GM18873 (cell line): ENCODE results near the gene GMPPB.
"Not testable (repeated sequence)": the region's sequence is repeated elsewhere in the genome, so short reads cannot be mapped to it uniquely, and the experiment has no call there.

Experiments
- ATAC-seq: cut with Tn5 transposase; IDR thresholded peaks from one replicate; pipeline ENCODE4 v1.9.1; 2021; ENCODE audit warnings: mild to moderate bottlenecking, moderate library complexity, moderate number of reproducible peaks; ENCODE audit not compliant: unreplicated experiment, low FRiP score

GMPPB gene

DNA sequence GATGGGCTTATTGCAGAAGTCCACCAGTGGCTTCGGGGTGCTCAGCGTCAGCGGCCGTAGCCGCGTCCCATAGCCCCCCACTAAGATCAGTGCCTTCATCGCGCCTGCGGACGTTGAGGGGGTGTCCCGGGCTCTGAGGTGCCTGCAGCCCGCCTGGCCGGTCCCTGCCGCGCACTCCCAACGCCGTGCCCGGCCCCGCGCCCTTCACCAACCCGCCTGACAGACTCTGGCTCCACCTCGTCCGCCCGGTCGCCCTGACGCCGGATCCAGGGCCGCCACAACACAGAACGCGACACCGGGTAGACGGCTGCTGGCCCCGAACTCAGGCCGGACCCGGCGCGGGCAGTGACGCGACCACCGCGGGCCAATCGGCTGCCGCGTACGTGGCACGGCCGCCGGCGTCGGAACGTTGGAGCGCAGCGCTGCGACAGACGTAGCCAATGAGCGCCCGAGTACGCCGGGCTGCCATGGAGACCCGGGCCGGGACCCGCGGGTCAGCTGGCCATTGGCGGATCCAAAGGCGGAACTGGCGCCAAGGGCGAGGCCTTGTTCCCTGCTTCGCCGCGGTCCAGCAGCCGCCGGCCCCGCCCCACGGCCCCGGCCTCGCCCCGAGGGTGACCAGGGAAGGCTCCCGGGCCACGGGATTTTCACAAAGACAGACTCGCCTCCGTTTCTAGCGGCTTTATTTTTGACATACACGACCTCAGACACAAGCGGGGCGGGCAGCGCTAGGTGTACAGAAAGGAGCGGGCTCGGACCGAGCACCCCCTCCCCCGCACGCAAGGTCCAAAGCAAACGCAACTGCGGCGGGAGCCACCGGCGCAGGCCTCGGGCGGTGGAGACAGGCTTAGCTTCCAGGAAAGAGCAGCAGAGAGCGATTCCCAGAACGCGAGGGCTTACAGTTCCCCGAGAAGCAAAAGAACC, at the start of gene GMPPB:
TSS of gene GMPPB (minus strand) at position 324 of the 924 bp plus-strand sequence. CDS start at position 99, 225 bp downstream.
- peak; percentile 69 for ATAC-seq

DNA sequence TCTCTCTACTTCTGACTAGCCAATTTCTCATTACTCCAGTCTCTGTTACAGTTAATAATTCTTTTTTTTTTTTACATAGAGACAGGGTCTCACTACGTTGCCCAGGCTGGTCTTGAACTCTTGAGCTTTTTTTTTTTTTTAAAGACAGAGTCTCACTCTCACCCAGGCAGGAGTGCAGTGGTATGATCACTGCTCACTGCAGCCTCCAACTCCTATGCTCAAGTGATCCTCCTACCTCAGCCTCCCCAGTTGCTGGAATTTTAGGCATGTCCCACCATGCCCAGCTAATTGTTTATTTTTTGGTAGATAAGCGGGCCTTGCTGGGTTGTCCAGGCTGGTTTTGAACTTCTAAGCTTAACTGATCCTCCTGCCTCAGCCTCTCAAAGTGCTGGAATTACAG, 49.0 kb upstream of the GMPPB start:
- no peak for ATAC-seq

DNA sequence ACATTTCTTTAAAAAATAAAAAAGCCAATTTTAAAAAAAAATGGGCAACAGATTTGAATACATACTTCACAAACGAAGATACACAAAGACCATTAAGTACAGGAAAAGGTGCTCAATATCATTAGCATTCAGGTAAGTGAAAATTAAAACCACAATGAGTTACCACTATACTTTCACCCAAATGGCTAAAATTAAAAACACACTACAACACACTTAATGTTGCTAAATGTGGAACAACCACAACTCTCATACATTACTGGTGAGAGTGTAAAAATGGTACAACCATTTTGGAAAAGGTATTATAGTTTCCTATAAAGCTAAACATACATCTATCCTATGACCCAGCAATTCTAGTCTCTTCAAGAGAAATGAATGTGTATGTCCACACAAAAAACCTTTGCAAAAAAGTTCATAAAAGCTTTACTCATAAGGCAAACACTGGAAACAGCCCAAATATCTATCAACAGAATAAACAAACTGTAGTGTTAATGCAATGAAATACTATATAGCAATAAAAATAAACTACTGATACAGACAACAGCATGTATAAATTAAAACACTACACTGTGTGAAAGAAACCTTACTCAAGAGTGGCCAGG, 47.7 kb upstream of the GMPPB start:
- no peak for ATAC-seq

DNA sequence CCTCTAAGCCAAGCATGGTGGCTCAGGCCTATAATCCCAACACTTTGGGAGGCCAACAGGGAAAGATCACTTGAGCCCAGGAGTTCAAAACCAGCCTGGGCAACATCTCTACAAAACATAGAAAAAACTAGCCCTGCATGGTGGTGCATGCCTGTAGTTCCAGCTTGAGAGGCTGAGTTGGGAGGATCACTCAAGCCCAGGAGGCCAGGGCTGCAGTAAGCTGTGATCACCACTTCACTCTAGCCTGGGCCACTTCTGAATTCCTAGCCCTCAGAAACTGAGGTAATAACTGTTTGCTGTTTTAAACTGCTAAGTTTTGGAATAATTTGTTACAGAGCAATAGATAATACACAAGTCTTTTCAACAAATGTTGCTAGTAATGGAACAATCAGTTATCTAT, 46.2 kb upstream of the GMPPB start:
- ATAC-seq = no peak

DNA sequence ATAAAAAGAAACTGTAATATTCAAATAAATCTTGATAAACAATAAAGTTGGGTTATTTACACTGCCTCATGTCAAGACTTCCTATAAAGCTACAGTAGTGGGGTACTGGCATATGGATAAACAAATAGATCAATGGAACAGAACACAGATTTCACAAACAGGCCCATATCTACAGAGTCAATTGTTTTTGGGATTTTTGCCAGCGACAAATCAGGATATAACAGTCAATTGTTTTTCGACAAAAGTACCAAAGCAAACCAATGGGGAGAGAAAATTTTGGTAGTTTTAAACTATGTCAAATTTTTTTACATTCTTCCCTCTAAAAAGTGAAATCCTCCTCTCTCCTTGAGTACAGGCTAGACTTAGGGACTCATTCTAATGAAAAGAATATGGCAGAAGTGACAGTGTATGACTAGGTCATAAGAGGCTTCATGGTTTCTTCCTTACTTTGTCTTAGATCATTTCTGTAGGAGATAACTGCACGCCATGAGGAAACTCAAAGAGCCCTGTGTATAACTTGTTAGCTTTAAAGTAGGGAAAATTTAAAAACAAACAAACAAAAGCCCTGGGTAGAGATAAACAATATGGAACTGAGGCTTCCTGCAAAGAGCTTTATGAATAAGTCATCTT, 45.6 kb upstream of the GMPPB start:
- no peak for ATAC-seq

DNA sequence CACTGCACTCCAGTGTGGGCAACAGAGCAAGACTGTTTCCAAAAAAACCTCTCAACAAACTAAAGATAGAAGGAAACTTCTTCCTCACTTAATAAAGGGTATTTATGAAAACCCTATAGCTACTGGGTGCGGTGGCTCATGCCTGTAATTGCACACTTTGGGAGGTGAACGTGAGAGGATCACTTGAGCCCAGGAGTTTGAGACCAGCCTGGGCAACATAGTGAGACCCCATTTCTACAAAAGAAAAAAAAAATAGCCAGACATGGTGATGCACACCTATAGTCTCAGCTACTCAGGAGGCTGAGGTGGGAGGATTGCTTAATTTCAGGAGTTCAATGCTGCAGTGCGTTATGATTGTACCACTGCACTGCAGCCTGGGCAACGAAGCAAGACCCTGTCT, 40.2 kb upstream of the GMPPB start:
- ATAC-seq = no peak

DNA sequence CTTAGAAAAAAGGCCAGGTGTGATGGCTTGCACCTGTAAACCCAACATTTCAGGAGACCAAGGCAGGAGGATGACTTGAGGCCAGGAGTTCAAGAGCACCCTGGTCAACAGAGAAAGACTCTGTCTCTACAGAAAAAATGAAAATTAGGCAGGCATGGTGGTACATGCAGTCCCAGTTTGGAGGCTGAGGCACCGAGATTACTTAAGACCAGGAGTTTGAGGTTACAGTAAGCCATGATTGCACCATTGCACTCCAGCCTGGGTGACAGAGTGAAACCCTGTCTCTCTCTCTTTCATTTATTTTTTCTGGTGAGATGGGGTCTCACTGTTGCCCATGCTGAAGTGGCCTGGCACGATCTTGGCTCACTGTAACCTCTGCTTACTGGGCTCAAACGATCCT, 37.9 kb upstream of the GMPPB start:
- no peak for ATAC-seq

DNA sequence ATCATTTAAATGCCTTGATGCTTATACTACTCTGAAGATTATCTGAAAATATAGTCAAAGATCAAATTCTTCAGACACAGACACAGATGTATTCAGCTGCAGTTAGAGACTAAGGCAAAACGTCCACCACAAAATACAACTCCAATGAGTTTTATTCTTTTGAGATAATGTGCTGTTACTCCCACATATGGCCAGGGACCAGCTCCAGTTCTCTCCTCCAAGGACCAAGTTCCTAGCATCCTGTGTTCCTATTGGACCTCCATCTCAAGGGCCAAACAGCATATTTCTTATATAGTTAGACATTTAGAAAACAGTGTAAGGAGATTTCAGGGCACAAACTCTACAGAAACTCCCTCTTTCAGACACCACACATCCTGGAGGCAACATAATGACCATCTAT, 35.5 kb upstream of the GMPPB start:
- ATAC-seq = no peak

DNA sequence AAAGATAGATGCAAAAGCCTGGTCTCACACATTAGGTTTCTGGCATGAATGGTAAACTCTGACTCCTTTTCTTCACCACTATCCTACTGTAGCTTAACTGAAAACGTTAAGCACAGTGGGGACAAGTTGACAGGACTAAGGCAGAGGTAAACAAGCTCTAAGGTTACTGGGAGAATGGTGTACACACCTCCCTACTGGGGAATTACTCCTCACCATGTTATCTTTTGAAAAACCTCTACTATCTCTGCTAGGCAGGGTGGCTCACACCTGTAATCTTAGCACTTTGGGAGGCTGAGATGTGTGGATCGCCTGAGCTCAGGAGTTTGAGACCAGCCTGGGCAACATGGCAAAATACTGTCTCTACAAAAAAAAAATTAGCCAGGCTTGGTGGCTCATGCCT, 33.4 kb upstream of the GMPPB start:
- ATAC-seq = no peak

DNA sequence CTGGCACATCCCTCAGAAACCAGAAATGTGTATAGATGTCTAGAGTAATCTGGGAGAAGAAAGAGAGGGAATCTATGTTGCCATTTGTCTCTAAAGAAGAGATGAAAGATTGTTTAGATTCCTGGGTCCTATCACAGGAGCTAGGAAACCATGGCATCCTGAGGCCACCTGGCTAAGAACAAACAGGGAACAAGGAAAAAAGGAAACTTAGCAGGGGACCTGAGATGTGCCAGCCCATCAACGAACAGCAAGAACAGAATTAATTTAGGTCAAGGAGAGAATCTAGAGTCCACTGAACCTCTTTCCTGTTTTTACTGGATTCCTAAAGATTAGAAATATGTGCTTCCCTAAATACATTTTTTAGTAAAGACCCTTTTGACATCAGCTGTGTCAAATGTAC, 32.3 kb upstream of the GMPPB start:
- ATAC-seq = no peak

DNA sequence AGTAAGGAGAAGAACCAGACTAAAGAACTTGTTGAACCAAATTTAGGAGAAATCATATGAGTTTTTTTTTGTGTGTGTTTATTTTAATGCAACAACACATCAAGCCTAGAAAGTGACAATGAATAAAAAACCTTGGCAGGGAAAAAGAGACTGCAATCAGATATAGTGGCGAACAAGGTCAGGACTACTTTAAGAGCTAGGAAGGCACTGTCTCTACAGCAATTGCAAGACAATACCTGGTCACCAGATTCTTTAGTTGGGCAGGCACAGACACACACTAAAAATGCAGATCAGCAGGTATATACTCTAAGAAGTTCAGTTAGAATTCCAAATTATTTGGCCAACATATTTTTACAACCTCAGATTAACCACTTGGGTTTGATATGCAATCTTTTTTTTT, 30.8 kb upstream of the GMPPB start:
- no peak for ATAC-seq

DNA sequence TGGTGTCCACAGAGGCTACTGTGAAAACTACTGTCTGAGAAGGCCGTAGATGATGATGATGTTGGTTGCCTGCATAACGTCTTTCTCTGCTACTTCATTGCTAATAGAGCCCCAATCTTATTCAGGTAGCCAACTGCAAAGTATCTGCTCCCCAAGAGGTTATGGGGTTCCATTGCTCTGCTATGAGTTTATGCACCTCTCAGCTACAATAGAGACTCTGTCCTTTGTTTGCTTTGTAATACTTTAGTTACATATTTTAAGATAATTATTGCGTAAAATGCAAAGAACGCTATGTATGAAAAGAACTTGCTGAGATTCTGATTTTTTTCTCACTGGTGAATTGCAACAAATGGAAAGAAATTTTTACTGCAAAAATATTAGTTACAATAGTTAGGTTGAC, 27.8 kb upstream of the GMPPB start:
- no peak for ATAC-seq

DNA sequence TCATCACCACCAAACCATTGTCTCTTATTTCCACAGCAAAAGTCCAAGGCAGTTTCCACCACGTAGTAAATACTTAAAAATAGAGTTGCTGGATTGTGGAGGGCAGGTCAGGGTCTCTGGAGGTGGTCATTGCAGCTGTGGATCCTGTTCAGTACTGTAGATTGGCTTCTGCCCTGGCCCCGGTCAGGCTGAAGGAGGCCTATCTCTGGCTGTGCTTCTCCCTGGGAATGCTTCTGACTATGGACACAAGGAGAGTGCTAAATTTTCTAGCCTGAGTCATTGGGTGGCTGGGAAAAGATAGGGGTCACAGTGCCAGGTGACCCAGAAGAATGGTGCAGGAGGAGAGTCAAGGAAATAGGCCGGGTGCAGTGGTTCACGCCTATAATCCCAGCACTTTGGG, 26.3 kb upstream of the GMPPB start:
- no peak for ATAC-seq

DNA sequence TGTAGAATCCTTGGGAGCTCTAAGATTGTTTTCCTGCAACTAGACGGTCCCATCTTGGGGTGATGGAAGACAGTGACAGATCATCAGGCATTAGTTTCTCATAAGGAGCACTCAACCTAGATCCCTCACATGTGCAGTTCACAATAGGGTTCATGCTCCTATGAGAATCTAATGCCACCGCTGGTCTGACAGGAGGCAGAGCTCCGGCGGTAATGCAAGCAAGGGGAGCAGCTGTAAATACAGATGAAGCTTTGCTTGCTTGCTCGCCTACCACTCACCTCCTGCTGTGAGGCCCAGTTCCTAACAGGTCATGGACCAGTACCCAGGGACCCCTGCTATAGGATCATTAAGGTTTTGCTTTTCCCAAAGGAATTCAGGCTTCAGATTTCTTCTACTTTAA, 25.1 kb upstream of the GMPPB start:
- ATAC-seq = not testable (repeated sequence)

DNA sequence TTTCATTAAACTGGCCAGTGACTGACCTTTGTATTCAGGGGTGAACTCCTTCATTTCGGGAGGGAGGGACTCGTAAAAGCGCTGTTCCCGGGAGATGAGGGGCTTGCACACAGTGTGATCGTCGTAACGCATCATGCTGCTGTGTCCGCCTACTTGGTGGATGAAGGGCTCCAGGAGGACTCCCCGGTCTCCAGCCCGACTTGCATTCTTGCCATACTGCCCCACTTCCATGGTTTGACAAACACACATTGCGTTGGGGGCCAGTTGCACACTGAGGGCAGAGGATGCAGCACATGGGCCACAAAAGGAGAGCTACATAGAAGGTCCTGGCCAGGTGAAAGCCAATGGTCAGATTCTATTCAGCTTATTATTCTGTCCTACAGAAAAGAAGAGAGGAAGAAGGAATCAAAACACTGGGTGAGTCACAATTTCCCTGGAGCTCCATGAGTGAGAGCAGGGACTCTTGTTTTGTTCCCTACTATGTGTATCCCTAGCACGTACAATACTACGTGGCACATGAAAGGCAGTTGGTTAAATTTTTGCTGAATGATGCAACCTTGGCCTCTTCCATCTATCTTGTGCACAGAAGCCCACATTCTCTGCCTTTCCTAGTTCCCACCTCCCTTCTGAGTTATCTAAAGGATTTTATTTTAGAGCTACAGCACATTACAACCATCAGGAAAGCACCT, 24.2 kb upstream of the GMPPB start:
- ATAC-seq = no peak

DNA sequence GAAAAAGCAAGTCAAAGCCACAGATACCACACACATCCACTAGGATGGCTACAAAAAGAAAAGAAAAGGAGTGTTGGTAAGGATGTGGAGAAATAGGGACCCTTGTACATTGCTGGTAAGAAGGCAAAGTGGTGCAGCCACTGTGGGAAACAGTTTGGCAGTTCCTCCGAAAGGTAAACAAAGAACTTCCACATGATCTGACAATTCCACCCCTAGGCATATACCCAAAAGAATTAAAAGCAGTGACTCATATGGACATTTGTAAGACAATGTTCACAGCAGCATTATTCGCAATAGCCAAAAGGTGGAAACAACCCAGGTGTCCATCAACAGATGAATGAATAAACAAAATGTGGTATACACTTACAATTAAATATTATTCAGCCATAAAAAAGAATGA, 22.2 kb upstream of the GMPPB start:
- no peak for ATAC-seq

DNA sequence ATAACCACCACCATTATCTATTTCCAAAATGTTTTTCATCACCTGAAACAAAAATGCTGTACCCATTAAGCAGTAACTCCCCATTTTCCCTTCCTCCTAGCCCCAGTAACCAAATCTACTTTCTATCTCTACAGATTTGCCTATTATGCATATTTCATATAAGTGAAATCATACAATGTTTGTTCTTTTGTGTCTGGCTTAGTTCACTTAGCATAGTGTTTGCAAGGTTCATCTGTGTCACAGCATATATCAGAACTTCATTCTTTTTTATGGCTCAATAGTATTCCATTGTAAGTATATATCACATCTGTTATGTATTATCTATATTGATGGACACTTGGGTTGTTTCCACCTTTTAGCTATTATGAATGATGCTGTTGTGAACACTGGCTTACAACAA, 16.7 kb upstream of the GMPPB start:
- ATAC-seq = no peak

DNA sequence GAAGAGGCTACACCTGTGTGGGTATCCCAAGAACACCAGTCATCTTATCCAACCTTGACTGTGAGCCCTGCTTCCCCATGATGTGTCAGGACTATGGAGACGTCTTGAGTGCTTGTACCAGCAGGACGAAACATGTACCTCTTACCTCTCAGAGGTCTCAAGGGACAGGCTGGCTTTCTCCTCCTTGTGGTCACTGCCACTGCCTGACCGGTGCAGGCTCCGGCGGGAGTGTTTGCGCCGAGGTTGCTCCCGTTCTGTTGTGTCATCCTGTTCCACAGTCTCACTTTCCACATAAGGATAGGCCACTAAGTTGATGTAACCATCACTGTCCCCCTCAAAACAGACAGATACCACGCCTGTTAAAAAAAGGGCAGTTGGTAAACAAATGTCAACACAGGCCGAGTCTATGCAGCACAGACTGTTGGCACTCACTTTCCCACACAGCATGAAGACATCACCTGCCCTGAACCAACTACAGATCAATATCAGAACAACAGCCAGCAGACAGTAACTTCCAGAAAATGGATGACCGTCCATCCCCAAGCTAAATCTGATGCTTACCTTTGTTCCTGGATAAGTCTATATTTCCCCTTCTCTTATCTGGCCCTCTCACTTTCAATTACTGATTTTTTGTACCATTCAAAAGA, 14.4 kb upstream of the GMPPB start:
- no peak for ATAC-seq

DNA sequence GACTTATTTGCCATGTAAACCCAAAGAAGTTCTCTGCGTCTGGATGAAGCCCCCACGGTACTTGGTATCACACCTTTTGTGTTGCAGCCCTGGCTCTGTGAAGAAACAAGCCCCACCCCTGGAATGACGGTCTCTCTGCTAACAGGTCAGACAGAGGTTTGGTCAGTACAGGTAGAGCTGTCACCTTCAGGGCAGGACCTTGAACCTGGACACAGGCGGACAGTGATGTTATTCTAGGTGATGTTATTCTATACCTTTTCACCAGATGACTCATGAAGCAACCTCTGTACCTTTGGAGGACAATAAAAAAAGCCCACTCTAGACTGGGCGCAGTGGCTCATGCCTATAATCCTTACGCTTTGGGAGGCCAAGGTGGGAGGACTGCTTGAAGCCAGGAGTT, 11.0 kb upstream of the GMPPB start:
- ATAC-seq = no peak

DNA sequence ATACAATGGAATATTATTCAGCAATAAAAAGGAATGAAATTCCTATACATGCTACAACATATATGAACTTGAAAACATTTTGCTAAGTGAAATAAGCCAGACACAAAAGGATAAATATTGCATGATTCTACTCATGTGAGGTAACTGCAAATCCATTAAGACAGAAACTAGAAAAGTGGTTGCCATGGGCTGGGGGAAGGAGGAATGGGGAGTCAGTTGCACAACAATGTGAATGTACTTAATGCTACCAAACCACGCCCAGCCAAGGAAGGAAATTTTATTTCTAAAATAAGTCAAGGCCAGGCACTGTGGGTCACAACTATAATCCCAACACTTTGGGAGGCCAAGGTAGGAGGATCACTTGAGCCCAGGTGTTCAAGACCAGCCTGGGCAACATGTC, 9.8 kb upstream of the GMPPB start:
- no peak for ATAC-seq

DNA sequence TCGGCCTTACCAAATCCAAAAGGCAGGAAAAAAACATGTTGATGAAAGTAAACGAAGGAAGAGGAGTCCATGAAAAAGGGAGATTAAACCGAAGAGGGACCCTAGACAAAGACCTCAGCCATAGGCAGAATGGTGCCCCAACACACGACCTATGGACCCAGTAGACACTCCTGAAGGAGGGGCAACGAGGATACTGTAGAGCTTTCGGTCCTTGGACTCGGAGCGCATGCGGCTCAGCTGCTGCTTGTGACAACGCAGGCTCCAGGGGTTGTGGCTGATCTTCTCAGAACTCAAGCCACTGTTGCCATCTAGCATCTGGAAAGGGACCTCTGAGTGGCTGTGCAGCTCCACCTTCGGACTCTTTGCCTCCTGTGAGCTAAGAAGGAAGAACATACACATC, 8.8 kb upstream of the GMPPB start:
- ATAC-seq = no peak
